Stimulated activated CD4-positive, alpha-beta T cell treated with anti-CD3 and anti-CD28 coated beads, Interleukin-1b, Interleukin-23, amount 100 ng/mL, for 24 hours (primary cell): Measurements from ENCODE around the gene NRP1.
A peak's percentile ranks its signal among the peaks of the same experiment; 100 is the strongest.
"Not testable (repeated sequence)": the region's sequence is repeated elsewhere in the genome, so short reads cannot be mapped to it uniquely, and the experiment has no call there.

ENCODE experiments used
- DNase-seq, 4 experiments: peaks; one replicate each; pipeline ENCODE4 v3.0.0-alpha.2; 2020; ENCODE audit warnings: low read depth in 4 of 4, low spot score in 1 of 4

NRP1 gene

DNA sequence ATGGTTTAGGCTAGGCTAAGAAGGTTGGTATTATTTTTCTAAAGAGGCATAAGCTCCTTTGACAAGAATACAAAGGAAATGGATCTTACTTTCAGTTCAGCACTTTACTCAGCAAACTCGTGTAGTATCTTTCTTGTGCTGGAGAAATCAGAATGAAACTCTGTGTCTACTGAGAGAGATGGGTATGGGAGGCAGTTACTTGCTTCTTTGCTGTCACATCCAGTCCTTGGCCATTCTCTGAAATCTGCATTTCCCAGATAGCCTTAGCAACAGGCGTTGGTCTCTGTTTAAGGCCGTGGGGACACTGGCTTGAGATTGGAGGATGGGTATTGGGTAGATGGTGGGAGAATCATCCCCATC is 180.5 kb downstream of the NRP1 start:
- DNase-seq: no peak

DNA sequence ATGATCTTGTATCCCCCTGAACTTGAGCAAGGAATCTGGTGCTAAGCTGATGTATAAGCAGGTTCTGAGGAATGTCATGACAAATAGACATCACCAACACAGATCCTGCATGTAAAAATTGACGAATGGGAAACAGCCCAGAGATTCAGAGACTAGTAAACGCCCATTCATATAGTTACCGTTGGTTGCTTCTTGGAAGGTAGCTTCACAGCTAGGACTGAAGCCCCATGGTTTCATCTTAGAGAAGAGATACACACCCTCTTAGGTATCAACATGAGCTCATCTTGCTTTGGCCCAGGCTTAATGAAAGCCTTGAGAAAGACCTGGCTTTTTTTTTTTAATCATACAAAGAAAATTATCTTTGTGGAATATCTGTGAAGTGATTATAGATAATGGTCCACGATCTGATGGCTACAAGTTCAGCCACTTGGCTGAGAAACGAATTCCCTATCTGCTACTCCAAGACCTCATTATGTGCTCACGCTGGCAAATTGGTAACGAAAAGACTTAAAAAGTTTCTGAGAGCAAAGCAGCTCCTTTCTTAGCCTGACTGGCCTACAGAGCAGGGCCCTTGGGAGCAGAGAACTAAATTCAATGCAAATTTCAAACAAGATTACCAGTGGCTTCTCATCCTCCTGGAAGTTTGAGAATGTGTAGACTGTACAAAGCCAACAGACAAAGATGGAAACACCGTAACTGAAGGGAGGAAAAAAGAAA is 181.1 kb downstream of the NRP1 start:
- no peak for DNase-seq

DNA sequence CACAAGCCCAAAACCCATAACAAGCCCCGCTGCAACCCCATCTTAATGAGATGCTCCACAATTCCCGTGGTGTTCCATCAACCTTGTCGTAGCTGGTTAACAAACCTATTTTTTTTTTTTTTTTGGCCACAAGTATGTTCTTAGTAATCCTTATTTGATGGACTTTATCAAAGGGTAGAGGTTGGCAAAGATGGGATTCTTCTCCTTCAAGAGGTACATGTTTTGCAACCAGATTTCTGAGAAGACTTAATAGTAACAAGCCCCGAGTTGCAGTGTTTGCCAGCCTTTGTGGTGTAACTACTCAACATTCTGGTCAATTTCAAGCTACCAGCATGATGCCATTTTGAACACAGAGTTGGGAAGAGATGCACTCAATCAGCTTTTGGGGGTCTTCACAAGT is 181.7 kb downstream of the NRP1 start:
- DNase-seq: no peak

DNA sequence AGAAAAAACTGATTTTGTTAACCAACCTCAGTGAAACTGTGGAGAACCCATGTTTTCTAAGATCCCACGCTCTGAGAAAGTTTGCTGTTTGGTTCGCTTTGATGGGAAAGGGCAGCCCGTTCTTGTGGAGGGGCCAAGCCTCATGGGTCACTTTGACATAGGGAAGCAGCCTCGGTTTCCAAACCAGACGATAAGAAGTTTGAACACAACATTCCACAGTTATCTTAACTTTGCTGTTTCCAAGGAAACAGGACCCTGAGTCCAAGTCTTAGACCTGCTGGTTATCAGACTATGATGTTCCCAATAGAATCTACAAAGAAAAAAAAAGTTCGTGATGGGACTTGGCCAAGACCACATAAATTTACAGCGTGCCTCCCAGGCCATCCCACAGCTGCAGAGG is 182.3 kb downstream of the NRP1 start:
- no peak for DNase-seq

DNA sequence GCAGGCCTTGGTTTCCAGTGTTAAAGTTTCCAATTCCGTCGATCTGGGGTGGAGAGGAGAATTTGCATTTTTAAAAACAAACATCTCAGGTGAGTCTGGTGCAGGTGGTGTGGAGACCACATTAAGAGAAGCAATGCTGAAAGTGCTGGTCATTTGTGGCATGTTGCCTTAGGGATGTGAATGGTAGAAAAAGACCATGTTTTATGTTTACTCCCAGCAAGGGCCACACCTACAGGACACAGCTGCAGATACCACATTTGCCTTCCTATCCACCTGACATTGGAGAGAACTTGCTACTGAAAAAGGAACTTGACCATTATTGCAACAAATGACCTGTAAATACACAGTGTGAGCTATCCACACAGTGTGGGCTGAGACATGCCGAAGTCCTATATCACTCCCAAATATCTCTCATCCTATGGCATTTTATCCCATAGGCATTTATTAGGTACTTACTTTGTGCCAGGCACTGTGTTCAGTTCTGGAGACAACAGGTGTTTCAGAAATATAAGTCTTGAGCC is 183.1 kb downstream of the NRP1 start:
- DNase-seq: no peak

DNA sequence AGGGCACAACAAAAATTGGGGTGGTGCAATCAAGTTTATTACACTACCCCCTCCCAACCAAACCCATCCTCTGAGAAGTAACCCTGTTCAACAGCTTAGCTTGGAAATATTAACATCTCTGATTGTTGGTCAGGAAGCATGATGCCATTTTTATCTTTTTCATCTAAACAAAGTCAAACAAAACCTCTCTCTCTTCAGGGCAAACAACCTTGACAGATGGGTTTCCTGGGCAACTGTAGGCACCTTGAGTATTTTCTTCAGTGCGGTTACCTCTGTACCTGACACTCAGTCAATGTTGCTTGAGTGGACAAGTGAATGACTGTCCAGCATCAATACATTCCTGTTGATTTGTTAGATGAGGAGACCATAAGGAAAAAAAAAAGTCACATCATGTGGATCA is 183.6 kb downstream of the NRP1 start:
- no peak for DNase-seq

DNA sequence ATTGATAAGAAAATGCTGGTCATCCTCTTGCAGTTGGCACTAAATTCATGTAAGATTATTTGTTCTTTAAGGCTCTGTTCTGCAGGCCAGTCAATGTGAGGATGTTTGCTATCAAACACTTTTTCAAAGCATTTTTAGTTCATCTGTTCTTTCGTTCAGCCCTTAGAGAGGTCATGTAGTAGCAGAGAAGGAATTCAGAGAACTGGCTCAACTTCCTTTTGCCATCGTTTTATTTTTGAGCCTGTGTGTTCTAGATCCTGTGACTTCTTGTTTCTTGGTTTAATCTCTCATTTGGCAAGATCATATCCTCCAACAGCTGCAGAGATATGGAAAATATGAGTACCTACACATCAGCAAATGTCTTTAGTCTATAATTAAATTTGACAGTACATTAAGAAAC is 184.3 kb downstream of the NRP1 start:
- no peak for DNase-seq

DNA sequence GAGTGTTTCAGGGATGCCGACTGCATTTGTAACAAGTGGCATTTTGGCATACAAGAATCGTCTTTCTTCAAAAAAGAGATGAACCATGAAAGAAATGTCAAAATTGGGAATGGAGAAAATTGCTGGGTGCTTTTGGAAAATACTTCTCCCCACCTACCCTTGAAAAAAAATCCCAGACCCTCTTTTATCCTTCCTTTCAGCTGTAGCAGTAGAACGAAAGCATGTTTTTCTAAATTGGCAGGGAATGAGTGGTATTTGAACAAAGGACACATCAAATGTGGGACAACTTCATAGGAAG is 187.5 kb downstream of the NRP1 start:
- no peak for DNase-seq

DNA sequence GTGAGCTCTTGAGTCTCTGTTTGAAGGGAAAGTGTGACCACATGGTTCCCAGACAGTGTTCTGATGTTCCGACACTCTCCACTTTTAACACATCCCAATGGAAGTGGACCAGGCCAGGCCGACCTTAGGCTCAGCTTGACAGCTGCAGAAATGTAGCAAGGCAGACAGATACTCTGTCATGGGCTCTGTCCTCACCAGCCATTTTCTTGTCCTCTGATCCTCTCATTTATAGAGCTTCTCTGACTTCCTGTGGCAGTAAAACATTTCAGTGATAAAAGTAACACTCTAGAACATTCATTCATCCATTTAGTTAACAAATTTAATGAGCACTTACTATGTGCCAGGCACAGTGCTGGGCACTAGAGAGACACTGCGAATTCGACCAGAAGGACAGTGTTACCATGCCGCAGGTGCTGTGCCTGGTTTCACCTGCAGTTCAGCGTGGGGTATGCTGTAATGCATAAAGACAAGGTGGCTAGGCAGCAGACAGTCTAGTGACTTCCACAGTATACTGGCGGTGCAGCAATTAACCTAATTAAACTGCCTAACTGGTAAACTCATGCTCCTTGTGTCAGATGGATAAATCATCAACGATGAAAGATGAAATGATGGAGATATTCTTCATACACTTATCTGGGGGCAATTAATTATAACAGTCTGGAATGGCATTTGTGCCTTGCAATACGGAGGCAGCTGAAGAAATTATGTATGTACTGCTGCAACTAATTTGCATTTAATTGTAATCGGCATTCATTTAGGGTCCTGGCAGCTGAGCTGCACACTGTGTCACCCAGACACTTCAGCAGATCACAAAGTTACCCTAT is 188.1 kb downstream of the NRP1 start:
- no peak for DNase-seq

DNA sequence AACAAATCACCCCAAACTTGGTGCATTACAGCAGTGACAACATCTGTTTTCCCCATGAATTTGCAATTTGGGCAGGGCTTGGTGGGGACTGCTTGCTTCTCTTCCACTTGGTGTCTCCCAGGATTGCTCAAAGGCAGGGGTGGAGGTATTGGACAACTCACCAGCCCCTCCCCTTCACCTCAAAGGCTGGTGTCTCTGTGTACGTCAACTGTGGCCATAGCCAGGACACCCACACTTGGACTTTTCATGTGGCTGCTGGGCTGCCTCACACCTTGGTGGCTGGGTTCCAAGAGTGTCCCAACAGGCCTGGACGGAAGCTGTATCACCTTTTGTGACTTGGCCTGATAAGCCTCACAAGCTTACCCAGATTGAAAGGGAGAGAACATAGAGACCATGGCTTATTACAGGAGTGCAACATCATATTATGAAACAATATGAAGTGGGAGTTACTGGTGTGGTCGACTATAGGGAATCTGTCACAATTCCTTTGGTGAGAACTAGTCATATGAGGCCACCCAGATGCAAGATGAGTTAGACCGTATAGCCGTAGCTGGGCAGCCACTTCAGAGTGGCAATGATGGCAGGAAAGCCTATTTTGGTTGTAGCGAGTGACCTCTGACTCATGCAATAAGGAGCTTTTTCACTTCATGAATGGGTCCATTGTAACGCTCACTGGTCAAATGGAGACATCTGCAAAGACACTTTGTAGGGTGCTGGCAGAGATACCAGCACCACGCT is 188.8 kb downstream of the NRP1 start:
- no peak for DNase-seq

DNA sequence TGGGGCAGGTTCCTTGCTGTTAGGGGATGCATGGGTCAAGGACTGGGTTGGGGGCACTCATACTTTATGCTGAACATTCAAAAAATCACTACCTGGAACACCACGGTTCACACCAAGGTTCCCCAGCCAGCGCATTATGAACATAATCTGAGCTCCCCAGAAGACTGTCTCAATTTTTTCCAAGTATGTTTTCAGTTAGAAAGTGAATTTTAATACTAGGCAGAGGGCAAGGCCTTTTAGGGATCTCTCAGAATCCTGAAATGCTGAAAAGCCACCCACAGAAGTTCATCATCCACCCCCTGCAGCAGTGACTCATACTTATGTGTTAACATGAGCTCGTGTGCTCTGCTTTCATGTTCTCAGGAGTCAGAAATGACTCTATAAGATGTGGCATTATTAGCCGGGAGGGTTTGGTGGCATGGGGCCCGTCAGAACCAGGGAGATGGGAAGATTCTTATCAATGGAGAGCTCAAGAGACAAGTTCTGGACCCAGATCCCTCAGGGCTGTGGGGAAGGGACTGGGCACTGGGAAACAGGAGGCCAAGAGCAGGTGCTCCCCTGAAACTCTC is 191.2 kb downstream of the NRP1 start:
- DNase-seq: peak in 1 of 4 experiments; percentile 45

DNA sequence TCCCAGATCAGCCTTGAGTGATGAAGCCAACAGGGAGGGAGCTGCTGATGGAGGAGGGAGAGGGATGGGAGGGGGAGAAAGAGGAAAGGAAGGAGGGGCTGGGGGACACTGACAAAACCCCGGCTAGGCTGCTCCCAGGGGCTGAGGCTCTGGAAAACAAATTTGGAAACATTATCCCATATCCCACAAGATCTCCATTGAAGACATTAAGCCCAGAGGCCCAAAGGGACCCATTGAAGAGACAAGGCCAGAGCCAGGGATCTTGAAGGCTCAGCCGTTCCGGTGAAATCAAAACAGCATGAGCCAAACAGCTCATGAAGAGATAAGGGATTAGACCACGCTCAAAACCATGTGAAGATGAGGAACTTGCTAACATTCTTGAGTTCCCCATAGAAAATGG is 192.2 kb downstream of the NRP1 start:
- no peak for DNase-seq

DNA sequence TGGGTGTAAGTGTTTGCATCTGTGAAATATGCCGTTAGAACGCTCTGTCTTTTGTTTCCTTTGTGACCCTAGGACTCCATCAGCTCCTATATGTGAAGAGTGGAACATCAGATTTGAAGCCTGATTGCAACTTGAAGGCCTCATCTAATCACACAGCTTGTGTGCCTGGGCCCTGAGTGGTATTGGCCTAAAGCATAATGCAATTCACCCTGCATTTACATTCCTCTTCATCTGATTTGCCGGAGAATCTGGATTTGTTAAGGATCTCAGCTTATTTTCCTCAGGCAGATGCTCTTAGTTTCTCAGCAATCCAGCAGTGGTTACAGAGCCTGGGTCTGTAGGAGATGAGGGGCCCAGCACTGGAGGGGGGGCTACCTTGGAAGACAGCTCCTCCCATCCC is 193.2 kb downstream of the NRP1 start:
- DNase-seq: no peak

DNA sequence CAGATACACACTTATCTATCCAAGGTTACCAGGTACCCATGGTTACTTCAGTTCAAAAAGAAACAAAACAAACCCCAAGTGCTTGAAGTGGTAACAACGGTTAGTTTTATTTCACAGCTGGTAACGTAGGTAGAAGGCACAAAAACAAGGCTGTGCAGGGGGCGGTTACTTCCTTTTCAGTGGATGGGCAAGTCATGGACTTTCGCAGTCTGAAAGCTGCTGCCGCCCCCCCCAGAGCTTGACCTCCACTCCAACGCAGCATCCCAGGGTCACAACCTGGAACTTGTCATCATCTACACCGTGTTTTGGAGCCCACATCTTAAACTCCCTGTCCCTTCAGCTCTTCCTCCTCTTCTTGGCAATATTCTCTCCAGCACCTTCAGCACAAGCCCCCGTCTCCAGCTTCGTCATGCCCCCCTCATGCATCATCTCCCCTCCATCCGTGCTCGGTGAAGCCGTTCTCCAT is 195.3 kb downstream of the NRP1 start:
- DNase-seq: no peak

DNA sequence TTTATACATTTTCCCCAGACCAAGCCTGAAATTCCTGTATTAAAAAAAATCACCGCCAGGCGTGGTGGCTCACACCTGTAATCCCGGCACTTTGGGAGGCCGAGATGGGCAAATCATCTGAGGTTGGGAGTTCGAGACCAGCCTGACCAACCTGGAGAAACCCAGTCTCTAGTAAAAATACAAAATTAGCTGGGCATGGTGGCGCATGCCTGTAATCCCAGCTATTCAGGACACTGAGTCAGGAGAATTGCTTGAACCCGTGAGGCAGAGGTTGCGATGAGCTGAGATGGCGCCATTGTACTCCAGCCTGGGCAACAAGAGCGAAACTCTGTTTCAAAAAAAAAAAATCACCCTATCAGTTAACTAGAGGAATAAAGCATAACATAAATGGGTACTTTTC is 195.8 kb downstream of the NRP1 start:
- not testable (repeated sequence) for DNase-seq

DNA sequence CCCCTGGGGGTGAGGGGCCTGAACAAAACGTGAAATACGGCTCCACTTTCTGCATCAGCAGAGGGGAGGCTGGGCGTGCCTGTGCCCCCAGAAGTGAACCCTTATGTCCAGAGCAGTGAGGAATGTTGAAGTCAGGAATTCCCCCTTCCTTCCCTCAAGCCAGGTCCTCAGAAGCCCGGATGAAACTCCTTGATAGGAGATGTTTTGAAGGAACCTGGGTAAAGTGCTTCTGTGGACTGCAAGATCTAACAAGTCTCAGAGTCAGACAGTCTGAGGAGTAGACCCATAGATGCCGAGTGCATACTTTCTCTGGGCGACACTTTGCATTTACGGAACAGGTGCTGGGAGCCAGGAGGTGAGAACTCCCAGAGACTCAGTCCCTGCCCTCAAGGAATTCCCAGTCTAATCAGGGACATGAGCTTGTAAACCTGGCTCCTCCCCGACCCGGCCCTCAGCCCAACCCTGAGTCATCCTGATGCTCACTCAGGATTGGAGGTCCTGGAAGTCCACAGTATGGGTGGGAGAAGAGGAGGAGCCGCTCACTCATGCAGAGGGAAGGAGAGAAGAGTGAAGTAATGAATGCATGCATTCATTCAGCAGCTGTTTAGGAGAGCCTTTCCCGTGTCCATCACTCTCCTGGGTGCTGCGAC is 197.0 kb downstream of the NRP1 start:
- no peak for DNase-seq

DNA sequence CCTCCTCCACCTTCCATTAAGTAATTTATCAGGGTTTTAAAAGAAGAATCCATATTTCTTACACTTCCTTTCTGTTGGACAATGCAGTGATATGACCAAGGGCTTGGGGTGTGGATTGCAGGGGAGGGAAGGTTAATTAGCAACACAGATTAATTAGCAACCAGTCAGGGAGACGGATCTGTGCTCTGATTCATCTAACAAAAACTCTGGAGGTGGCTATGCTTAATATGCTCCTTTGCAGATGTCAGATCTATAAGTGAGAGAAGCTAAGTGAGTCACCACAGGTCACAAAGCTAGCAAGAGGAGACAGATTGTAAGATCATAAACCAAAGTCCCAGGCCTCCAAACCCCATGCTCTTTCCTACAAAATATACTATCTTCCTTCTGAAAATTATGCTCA is 197.7 kb downstream of the NRP1 start:
- DNase-seq: no peak

DNA sequence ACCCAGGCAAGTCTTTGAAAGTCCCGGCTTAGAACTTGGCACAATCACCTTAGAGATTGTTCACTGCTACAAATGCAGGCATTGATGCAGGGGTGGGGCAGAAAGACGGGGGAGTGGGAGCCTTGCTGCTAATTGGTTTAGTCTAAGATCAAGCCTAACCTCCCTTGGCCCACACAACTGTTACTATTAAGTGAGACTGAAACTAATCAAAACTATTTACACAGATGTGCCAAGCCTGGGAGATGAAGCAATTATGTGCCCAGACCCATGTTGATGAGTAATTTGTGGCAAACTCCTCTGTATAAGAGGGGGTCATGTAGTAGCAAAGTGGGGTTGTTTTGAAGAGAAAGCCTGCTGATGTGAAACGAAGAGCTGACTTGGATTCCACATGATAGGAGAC is 198.2 kb downstream of the NRP1 start:
- no peak for DNase-seq

DNA sequence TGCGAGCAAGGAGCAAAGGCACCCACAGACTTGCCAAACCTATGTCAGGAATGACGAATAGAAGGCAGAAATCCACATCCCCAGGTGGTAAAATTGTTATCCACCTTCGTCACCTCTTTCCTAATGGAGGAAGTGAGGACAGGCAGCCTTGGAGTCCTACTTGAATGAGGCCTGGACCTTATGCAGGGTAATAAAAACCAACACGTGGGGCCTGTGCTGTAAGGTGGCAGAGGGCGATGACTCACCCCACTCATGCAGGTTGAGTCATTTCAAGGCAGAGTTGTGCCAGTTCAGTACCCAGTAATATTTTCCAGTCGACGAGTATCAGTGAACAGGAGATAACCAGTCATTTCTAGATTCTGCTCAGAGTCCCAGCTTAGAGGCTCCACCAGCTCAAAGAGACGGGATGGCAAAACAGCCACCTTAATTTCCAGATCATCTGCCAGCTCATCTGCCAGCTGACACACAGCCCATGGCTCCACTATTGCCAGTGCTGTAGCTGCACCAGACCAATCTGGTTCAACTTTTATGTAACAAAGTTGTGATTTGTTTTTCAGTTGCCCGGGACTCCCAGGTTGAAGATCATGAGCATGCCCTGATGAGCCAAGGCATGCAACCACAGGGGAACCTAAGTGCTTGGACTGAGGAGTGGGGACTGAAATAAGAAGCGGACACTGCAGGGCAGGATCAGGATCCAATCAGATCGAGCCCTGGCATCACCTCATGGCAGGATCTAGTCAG is 200.3 kb downstream of the NRP1 start:
- DNase-seq: peak in 3 of 4 experiments; percentile 52 to 74 (median 59)

DNA sequence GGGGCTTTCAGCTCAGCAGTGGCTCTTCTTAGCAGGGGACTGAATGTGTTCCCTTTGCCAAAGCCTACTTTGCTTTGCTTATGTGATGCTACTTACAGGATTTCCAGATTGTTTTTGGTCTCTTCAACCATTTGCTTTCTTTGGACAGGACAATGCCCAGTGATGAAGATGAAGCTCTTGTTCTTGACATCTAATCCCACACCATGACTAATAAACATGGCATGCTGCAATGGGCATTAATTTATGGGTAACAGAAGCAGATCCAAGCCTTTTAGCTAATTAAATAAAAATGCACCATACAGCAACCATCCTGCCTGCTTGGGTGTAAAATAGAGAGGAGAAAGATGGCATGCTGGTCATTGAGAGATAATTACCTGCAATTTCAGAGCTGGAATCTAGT is 200.9 kb downstream of the NRP1 start:
- DNase-seq: no peak
